MM.1S (cell line): ENCODE measurements around the gene B3GNT8.
"Not testable (repeated sequence)": the region's sequence is repeated elsewhere in the genome, so short reads cannot be mapped to it uniquely, and the experiment has no call there.

Source experiments
- DNase-seq: peaks from one replicate; pipeline ENCODE4 v3.0.0-alpha.2; 2015
- H2AFZ ChIP-seq: fragments of 300-600 bp; sonication (generic); 2 replicates; pipeline ENCODE4 v1.6.0; 2016; ENCODE audit warnings: antibody characterized with exemption, low read length
- H3F3A ChIP-seq: fragments of 300-600 bp; sonication (generic); 2 replicates; pipeline ENCODE4 v1.6.1; 2016; ENCODE audit warnings: mild to moderate bottlenecking, antibody characterized with exemption, low read length, moderate library complexity, mixed read lengths; ENCODE audit not compliant: insufficient read depth
- H3K27ac ChIP-seq: fragments of 300-600 bp; sonication (generic); 2 replicates; pipeline ENCODE4 v1.5.1; 2016; ENCODE audit warnings: mild to moderate bottlenecking, low read length
- H3K27me3 ChIP-seq: fragments of 300-600 bp; sonication (generic); replicated peaks from 2 replicates; pipeline ENCODE4 v1.6.0; 2016; ENCODE audit warnings: low read length; ENCODE audit not compliant: insufficient read depth
- H3K36me3 ChIP-seq: fragments of 300-600 bp; sonication (generic); replicated peaks from 2 replicates; pipeline ENCODE4 v1.6.1; 2016; ENCODE audit warnings: mild to moderate bottlenecking, low read length, mixed read lengths; ENCODE audit not compliant: insufficient read depth
- H3K4me1 ChIP-seq: fragments of 300-600 bp; sonication (generic); 2 replicates; pipeline ENCODE4 v1.6.1; 2016; ENCODE audit warnings: low read length, mixed read lengths
- H3K4me2 ChIP-seq: fragments of 300-600 bp; sonication (generic); 2 replicates; pipeline ENCODE4 v1.6.0; 2016; ENCODE audit warnings: low read depth, low read length
- H3K4me3 ChIP-seq: fragments of 300-600 bp; sonication (generic); 2 replicates; pipeline ENCODE4 v1.5.1; 2016; ENCODE audit warnings: low read length, mixed read lengths
- H3K79me2 ChIP-seq: fragments of 300-600 bp; sonication (generic); 2 replicates; pipeline ENCODE4 v1.6.1; 2016; ENCODE audit warnings: mixed run types, low read length, mixed read lengths
- H3K9ac ChIP-seq: fragments of 300-600 bp; sonication (generic); 2 replicates; pipeline ENCODE4 v1.6.1; 2016; ENCODE audit warnings: low read length, mixed read lengths
- H3K9me2 ChIP-seq: fragments of 300-600 bp; sonication (generic); replicated peaks from 2 replicates; pipeline ENCODE4 v1.6.1; 2016; ENCODE audit warnings: mild to moderate bottlenecking, low read length, mixed read lengths; ENCODE audit not compliant: insufficient read depth
- H3K9me3 ChIP-seq: fragments of 300-600 bp; sonication (generic); replicated peaks from 2 replicates; pipeline ENCODE4 v1.6.1; 2016; ENCODE audit warnings: mild to moderate bottlenecking, low read length, mixed read lengths; ENCODE audit not compliant: insufficient read depth
- H4K20me1 ChIP-seq: fragments of 300-600 bp; sonication (generic); 2 replicates; pipeline ENCODE4 v1.6.1; 2016; ENCODE audit warnings: mild to moderate bottlenecking, low read length, moderate library complexity, mixed read lengths; ENCODE audit not compliant: insufficient read depth
- CTCF ChIP-seq: fragments of 300-600 bp; sonication (generic); IDR thresholded peaks from 2 replicates; pipeline ENCODE4 v1.5.1; 2016; ENCODE audit warnings: antibody characterized with exemption, low read length, mixed read lengths
- EZH2 ChIP-seq: fragments of 300-600 bp; sonication (generic); optimal IDR thresholded peaks from 2 replicates; pipeline ENCODE3; 2017; ENCODE audit warnings: low read depth, mild to moderate bottlenecking, antibody characterized with exemption, low read length, mixed read lengths
- EZH2phosphoT487 ChIP-seq: fragments of 300-600 bp; sonication (generic); IDR thresholded peaks from 2 replicates; pipeline ENCODE4 v1.6.1; 2018; ENCODE audit warnings: antibody characterized with exemption, low read length

Gene B3GNT8

DNA sequence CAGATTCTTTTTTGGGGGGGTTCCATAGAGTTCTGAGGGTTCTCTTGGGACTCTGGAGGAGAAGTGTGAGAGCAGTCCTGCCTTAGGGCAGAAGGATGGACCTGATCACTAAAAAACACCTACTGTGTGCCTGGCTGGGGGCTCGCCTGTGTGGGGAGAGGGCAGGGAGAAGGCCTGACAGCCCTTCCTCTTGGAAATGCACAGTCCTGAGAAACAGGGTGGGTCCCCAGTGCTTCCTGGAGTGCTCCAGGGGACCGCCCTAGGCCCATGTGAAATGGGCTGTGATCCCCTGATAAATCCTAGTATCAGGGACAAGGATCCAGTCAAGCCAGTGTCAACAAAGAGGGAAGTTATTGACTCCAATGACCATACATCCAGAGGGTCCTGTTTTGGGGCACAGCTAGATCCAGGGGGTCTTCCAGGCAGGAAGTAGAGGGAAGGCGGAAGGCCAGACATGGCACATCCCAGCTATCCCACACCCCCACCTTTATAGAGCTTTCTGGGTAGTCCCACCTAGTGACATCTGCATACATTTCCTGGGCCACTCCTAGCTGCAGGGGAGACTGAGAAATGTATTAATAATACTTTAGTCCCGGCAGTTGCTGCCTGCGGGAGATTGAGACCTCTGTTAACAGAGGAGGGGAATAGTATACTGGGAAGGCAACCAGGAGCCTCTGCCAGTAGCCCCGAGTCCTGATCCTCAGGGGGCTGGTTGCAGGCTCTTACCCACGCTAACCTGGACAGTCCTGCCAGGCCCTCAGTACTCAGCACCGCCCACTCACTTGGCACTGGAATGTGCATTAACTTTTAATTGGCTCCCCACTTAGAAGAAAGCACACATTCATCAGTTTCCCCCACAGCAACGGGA, 15.8 kb downstream of the B3GNT8 start:
- Histone ChIP-seq H3K27me3 (no peaks in the 10 kb centered on the region), H3K9me2 (no peaks in the 10 kb centered on the region), H2AFZ (no peak overlapping the region), H3K4me3 (no peak overlapping the region), H3K4me2 (no peak overlapping the region), H3K79me2 (no peaks in the 10 kb centered on the region), H3F3A (no peaks in the 10 kb centered on the region), H3K9me3 (no peaks in the 10 kb centered on the region), H3K9ac (no peak overlapping the region), H3K4me1 (peaks cover 21% of the 10 kb centered on the region), H3K27ac (no peak overlapping the region), H3K36me3 (no peaks in the 10 kb centered on the region), H4K20me1 (no peaks in the 10 kb centered on the region)
- no peak for DNase-seq
- TF ChIP-seq EZH2 (no peak), EZH2phosphoT487 (no peak), CTCF (no peak)

- Histone ChIP-seq H3K27ac (peak overlapping the region; percentile 58; the same call in 1 of the 2 replicates), H3K9me2 (no peaks in the 10 kb centered on the region), H3K36me3 (no peaks in the 10 kb centered on the region), H3K79me2 (no peaks in the 10 kb centered on the region), H3K9me3 (no peaks in the 10 kb centered on the region), H3K4me1 (peaks cover 21% of the 10 kb centered on the region), H3K9ac (peak overlapping the region; percentile 39), H3F3A (no peaks in the 10 kb centered on the region), H2AFZ (no peak overlapping the region), H3K4me3 (no peak overlapping the region), H4K20me1 (no peaks in the 10 kb centered on the region), H3K4me2 (peak overlapping the region; percentile 66), H3K27me3 (no peaks in the 10 kb centered on the region)
- DNase-seq, result no peak
- TF ChIP-seq CTCF (no peak), EZH2 (no peak), EZH2phosphoT487 (no peak)
Measured at GRCh38 chr19:41410336-41411054, 16.7 kb downstream of the B3GNT8 start.

DNA sequence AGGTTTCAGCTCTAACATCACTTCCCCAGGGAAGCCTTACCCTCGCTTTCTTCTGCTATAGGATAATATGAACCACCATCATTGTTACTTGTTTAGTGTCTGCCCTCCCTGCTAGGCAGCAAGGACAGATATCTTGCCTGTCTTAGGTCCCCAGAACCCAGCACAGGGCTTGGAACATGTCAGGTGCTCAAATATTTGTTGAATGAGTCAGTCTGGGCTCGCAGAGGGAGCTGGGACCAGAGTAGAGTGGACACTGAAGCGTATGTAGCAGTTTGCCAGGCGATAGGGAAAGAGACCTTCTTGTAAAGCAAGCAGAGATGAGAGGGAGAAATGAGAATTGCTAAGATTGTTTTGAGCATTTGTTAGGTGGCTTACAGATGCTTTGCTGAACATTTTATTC, 17.9 kb downstream of the B3GNT8 start:
- DNase-seq, result peak; percentile 38
- TF ChIP-seq EZH2phosphoT487, result no peak
- no peak for TF ChIP-seq CTCF
- no peak for TF ChIP-seq EZH2
- no peaks in the 10 kb centered on the region for H3K9me3 ChIP-seq
- H3K27me3 ChIP-seq, result no peaks in the 10 kb centered on the region
- peak overlapping the region; percentile 58 for H3K27ac ChIP-seq
- H3F3A ChIP-seq, result no peaks in the 10 kb centered on the region
- peaks cover 21% of the 10 kb centered on the region for H3K4me1 ChIP-seq
- peak overlapping the region; percentile 66 for H3K4me2 ChIP-seq
- no peaks in the 10 kb centered on the region for H3K36me3 ChIP-seq
- no peak overlapping the region for H2AFZ ChIP-seq
- H3K9ac ChIP-seq, result peak overlapping the region; percentile 28; the same call in 1 of the 2 replicates
- no peaks in the 10 kb centered on the region for H3K9me2 ChIP-seq
- H3K79me2 ChIP-seq, result no peaks in the 10 kb centered on the region
- H4K20me1 ChIP-seq, result no peaks in the 10 kb centered on the region
- 0 out of 2 replicates have a peak overlapping the region, but pooled peaks have one; percentile 16 for H3K4me3 ChIP-seq

DNA sequence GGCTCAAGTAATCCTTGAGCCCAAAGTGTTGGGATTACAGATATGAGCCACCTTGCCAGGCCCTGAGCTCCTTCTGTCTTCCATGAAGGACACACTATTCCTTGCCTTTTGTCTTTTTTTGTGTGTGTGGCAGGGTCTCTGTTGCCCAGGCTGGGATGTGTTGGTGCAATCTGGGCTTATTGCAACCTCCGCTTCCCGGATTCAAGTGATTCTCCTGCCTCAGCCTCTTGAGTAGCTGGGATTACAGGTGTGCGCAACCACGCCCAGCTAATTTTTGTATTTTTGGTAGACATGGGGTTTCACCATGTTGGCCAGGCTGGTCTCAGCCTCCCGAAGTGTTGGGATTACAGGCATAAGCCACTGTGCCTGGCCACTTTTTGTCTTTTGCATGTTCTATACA, 18.3 kb downstream of the B3GNT8 start:
- not testable (repeated sequence) for H3K9me2 ChIP-seq, H3K9me3 ChIP-seq, DNase-seq, H3K27me3 ChIP-seq, H3K79me2 ChIP-seq, H4K20me1 ChIP-seq, H3F3A ChIP-seq, H3K36me3 ChIP-seq, H2AFZ ChIP-seq
- H3K9ac ChIP-seq, result peak overlapping the region; percentile 28; the same call in 1 of the 2 replicates
- H3K4me2 ChIP-seq, result peak overlapping the region; percentile 66; the same call in 1 of the 2 replicates
- 0 out of 2 replicates have a peak overlapping the region, but pooled peaks have one; percentile 16 for H3K4me3 ChIP-seq
- peak overlapping the region; percentile 58; the same call in 1 of the 2 replicates for H3K27ac ChIP-seq
- H3K4me1 ChIP-seq, result peaks cover 21% of the 10 kb centered on the region
